GM12892 (cell line): ENCODE measurements around the gene XYLT1.
"Not testable (repeated sequence)": the region's sequence is repeated elsewhere in the genome, so short reads cannot be mapped to it uniquely, and the experiment has no call there.

Experiments used
- DNase-seq: peaks from one replicate; pipeline ENCODE4 v3.0.0; 2011; ENCODE audit not compliant: insufficient read length
- FAIRE-seq: peaks from 2 replicates; lab custom pipeline; 2011; peaks lifted over from hg19 to GRCh38; lab: Jason Lieb, UNC
- POLR2A ChIP-seq: IDR thresholded peaks from 2 replicates; pipeline ENCODE4 v1.6.1; 2011; ENCODE audit warnings: low read depth, low read length, control low read depth
- POLR2AphosphoS5 ChIP-seq: IDR thresholded peaks from 2 replicates; pipeline ENCODE4 v1.6.1; 2011; ENCODE audit warnings: low read depth, low read length, control low read depth
- TAF1 ChIP-seq: IDR thresholded peaks from 2 replicates; pipeline ENCODE4 v1.6.1; 2011; ENCODE audit warnings: low read depth, mild to moderate bottlenecking, control low read depth, low read length, borderline replicate concordance

Gene XYLT1

DNA sequence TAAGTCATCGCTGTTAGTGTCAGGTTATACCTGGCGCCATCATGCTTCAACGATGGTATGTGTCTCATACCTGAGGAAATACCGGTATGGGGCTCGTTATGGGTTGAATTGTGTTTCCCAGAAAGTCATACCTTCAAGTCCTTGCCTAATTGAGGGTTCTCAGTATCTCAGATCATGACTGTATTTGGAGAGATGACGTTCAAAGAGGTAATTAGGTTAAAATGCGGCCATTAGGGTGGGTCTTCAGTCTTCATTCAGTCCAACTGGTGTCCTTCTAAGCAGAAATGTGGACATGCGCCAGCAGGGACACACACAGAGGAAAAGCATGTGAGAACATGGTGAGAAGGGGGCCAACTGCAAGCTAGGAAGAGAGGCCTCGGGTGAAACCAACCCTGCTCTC is 37.5 kb upstream of the XYLT1 start:
- no peak for FAIRE-seq
- TF ChIP-seq POLR2A = no peak
- DNase-seq = no peak

DNA sequence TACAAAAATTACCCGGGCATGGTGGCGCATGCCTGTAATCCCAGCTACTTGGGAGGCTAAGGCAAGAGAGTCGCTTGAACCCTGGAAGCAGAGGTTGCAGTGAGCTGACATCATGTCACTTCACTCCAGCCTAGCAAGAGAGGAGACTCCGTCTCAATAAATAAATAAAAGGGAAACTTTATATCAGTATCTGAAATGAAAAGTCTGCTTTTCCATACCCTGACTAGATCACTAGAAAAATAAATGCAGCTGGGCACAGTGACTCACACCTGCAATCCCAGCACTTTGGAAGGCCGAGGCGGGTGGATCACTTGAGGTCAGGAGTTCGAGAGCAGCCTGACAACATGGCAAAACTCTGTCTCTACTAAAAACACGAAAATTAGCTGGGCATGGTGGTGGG is 36.8 kb upstream of the XYLT1 start:
- FAIRE-seq, DNase-seq: not testable (repeated sequence)

DNA sequence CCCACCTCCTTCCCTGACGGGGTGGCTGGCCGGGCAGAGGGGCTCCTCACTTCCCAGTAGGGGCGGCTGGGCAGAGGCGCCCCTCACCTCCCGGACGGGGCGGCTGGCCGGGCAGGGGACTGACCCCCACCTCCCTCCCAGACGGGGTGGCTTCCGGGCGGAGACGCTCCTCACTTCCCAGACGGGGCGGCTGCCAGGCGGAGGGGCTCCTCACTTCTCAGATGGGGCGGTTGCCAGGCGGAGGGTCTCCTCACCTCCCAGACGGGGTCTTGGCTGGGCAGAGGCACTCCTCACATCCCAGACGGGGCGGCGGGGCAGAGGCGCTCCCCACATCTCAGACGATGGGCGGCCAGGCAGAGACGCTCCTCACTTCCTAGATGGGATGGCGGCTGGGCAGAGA is 35.1 kb upstream of the XYLT1 start:
- not testable (repeated sequence) for DNase-seq, FAIRE-seq

GRCh38 chr16:17504050-17504449 is 33.3 kb upstream of the XYLT1 start:
- TF ChIP-seq TAF1 = no peak
- no peak for TF ChIP-seq POLR2A
- TF ChIP-seq POLR2AphosphoS5 = no peak
- no peak for FAIRE-seq

GRCh38 chr16:17503331-17503730 is 32.6 kb upstream of the XYLT1 start:
- DNase-seq (no peak), FAIRE-seq (no peak)
- no peak for TF ChIP-seq POLR2A
- no peak for TF ChIP-seq TAF1

More at GRCh38 chr16:17504050-17504449, 33.3 kb upstream of the XYLT1 start:
- no peak for DNase-seq

GRCh38 chr16:17501321-17501720 is 30.6 kb upstream of the XYLT1 start:
- FAIRE-seq (no peak), DNase-seq (no peak)
- TF ChIP-seq TAF1 (no peak), POLR2A (no peak), POLR2AphosphoS5 (no peak)

- FAIRE-seq = no peak
- no peak for DNase-seq
- no peak for TF ChIP-seq POLR2AphosphoS5
- TF ChIP-seq TAF1 = no peak
These were observed 28.6 kb upstream of the XYLT1 start for GRCh38 chr16:17499223-17499902.

DNA sequence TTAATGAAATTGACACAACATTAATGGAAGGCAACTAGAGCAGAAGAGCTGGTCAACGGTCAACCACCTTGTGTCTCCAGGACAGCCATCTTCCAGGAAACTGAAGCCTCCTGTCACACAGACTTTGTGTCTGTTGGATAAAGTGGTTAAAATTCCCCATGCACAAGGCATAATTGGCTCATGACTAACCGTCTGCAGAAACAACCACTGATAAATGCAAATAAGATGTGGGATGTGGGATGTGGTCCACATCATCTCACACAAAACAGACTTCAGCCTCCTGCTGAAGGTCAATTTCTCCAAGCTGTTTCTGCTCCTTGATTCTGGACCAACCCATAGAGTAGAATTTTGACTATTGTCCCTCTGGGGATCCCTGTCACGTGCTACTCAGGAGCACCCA is 26.9 kb upstream of the XYLT1 start:
- FAIRE-seq = no peak
- TF ChIP-seq TAF1 (no peak), POLR2A (no peak), POLR2AphosphoS5 (no peak)
- DNase-seq = no peak

DNA sequence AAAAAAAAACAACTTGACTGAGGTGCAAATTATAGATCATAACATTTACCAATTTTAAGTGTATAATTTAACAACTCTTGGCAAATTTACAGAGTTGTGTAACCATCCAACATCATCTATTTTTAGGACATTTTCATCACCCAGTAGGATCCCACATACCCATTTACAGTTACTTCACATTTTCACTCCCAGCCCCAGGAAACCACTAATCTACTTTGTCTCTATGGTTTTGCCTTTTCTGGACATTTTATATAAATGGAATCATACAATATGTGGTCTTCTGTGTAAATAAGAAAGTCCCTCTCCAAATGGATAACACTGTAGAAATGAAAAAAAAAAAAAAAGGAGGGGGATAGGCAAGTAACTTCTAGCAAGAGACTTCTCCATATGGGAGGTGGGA is 26.1 kb upstream of the XYLT1 start:
- TF ChIP-seq POLR2A (no peak), POLR2AphosphoS5 (no peak), TAF1 (no peak)
- DNase-seq (no peak), FAIRE-seq (no peak)

DNA sequence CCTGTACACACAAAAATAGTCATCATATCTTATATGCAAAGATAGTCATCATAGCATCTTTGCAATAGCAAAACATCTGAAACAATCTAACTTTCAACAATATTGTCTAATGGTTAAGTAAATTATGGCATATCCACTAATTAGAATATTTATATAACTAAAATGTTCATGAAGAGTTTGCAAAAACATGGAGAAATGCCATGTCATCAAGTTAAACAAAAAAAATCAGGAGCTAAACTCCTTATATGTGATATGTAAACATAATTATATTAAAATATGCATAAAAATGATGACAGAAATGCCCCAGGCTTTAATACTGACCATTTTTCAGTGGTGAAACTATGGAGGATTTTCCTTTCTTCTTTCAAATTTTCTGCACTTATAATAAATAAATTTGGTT is 22.3 kb upstream of the XYLT1 start:
- TF ChIP-seq POLR2AphosphoS5 = no peak
- FAIRE-seq (no peak), DNase-seq (no peak)

- FAIRE-seq = no peak
- TF ChIP-seq TAF1 = no peak
- TF ChIP-seq POLR2AphosphoS5 = no peak
- TF ChIP-seq POLR2A = no peak
- DNase-seq = no peak
These were observed 20.4 kb upstream of the XYLT1 start for GRCh38 chr16:17491140-17491662.

- no peak for TF ChIP-seq TAF1
- TF ChIP-seq POLR2A = no peak
- FAIRE-seq (no peak), DNase-seq (no peak)
These were observed 17.7 kb upstream of the XYLT1 start for GRCh38 chr16:17488506-17488905.

DNA sequence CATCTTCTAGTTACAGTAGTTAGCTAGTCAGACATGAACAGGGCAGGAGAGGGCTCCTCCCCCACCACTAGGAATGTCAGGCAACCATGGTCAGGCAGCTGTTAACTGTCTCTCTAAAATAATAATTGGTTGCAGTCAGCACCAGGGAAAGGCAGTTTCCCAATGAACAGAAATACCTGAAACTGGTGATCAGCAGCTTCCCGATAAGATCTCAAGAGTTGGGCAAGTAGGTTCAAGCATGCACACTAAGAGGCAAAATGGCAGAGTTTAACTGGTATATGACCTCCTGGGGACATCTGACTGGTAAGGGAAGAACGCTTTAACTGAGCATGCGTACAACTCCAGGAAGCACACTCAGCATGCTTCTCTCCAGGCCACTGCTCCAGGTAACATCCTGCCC is 12.6 kb upstream of the XYLT1 start:
- TF ChIP-seq POLR2AphosphoS5 (no peak), POLR2A (no peak), TAF1 (no peak)
- FAIRE-seq (no peak), DNase-seq (no peak)

GRCh38 chr16:17482341-17482740 is 11.6 kb upstream of the XYLT1 start:
- FAIRE-seq, DNase-seq: not testable (repeated sequence)

DNA sequence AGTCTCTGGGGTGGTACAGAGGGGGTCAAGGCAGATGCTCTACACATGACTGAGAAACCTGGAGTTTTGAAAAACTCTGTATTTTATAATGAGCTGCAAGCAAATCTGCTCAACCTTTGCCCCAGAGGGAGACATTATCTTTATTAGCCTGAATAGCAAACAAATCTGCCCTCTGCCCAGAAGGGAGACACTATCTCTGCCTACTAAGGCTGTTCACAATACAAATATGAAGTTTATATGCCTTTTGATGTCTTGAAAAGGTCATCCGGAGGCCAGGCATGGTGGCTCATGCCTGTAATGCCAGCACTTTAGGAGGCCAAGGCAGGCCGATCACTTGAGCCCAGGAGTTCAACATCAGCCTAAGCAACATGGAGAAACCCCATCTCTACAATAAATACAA is 11.0 kb upstream of the XYLT1 start:
- no peak for TF ChIP-seq POLR2A
- TF ChIP-seq TAF1 = no peak
- no peak for TF ChIP-seq POLR2AphosphoS5
- FAIRE-seq (no peak), DNase-seq (no peak)

GRCh38 chr16:17477260-17477545 is 6.4 kb upstream of the XYLT1 start:
- not testable (repeated sequence) for FAIRE-seq, DNase-seq
